SK-N-SH (cell line): ENCODE measurements around the gene TGM3. TPM values are rescaled to one million over a fixed set of nuclear protein-coding genes. Genes with fewer than 3 reads are reported as not detected.

Experiments used
- CTCF ChIA-PET: fragments of 300-600, 350-600 bp; formaldehyde crosslinking; extraction: SDS; loops from one replicate; lab custom pipeline; 2021; lab: Yijun Ruan, JAX
- POLR2A ChIA-PET: fragments of 350-600 bp; sonication (Branson Sonifier 250); formaldehyde crosslinking; extraction: SDS; loops from one replicate; lab custom pipeline; 2020; ENCODE audit warnings: antibody characterized with exemption, inconsistent platforms; lab: Yijun Ruan, JAX
- DNase-seq: peaks from one replicate; pipeline ENCODE4 v3.0.0; 2012
- H2AFZ ChIP-seq: fragments of 200-600 bp; sonication (generic); 2 replicates; pipeline ENCODE4 v1.8.1; 2016; ENCODE audit warnings: antibody characterized with exemption, mild to moderate bottlenecking, low read depth
- H3F3A ChIP-seq: fragments of 200-600 bp; sonication (generic); replicated peaks from 2 replicates; pipeline ENCODE3; 2016; ENCODE audit warnings: antibody characterized with exemption, mild to moderate bottlenecking; ENCODE audit not compliant: insufficient read depth
- H3K27ac ChIP-seq, 2 experiments: fragments of 200-500 bp in 1 of 2; fragments of 200-600 bp in 1 of 2; sonication (Bioruptor generic) in 1 of 2; sonication (generic), shearing (Covaris generic) in 1 of 2; 2 replicates each; pipeline versions ENCODE4 v1.5.1 to v1.6.1; 2014 to 2016; ENCODE audit warnings: low read depth in 2 of 2, inconsistent platforms in 1 of 2, low read length in 1 of 2, mild to moderate bottlenecking in 1 of 2, mixed read lengths in 1 of 2
- H3K27me3 ChIP-seq: fragments of 200-600 bp; sonication (generic), shearing (Covaris generic); 2 replicates; pipeline ENCODE4 v1.6.1; 2016; ENCODE audit warnings: mixed run types; ENCODE audit not compliant: insufficient read depth
- H3K36me3 ChIP-seq, 2 experiments: fragments of 200-500 bp in 1 of 2; fragments of 200-600 bp in 1 of 2; sonication (Bioruptor generic) in 1 of 2; sonication (generic) in 1 of 2; replicated peaks in 1 of 2; 2 replicates each; pipeline versions ENCODE3 to v1.5.1; 2014 to 2016; ENCODE audit warnings: low read length in 1 of 2, mild to moderate bottlenecking in 1 of 2; ENCODE audit not compliant: insufficient read depth in 2 of 2, control insufficient read depth in 1 of 2
- H3K4me1 ChIP-seq, 2 experiments: fragments of 200-500 bp in 1 of 2; fragments of 200-600 bp in 1 of 2; sonication (Bioruptor generic) in 1 of 2; sonication (generic), shearing (Covaris generic) in 1 of 2; 2 replicates each; pipeline versions ENCODE4 v1.5.1 to v1.6.1; 2014 to 2016; ENCODE audit warnings: low read depth in 1 of 2, low read length in 1 of 2, mixed run types in 1 of 2; ENCODE audit not compliant: insufficient read depth in 2 of 2, control insufficient read depth in 1 of 2
- H3K4me2 ChIP-seq: fragments of 200-600 bp; sonication (generic), shearing (Covaris generic); 2 replicates; pipeline ENCODE4 v1.6.1; 2017; ENCODE audit warnings: mixed run types
- H3K4me3 ChIP-seq, 2 experiments: fragments of 200-500 bp in 1 of 2; fragments of 200-600 bp in 1 of 2; sonication (Bioruptor generic) in 1 of 2; sonication (generic), shearing (Covaris generic) in 1 of 2; 2 replicates each; pipeline versions ENCODE4 v1.5.1 to v1.8.1; 2014 to 2016; ENCODE audit warnings: low read depth in 2 of 2, inconsistent platforms in 1 of 2, low read length in 1 of 2, mild to moderate bottlenecking in 1 of 2, mixed read lengths in 1 of 2, moderate library complexity in 1 of 2
- H3K79me2 ChIP-seq: fragments of 200-600 bp; sonication (generic); 2 replicates; pipeline ENCODE4 v1.8.1; 2017; ENCODE audit warnings: mild to moderate bottlenecking; ENCODE audit not compliant: insufficient read depth
- H3K9ac ChIP-seq: fragments of 200-600 bp; sonication (generic); 2 replicates; pipeline ENCODE4 v1.6.1; 2017; ENCODE audit warnings: mixed run types
- H3K9me2 ChIP-seq: fragments of 200-600 bp; sonication (generic); 2 replicates; pipeline ENCODE4 v1.6.1; 2017; ENCODE audit warnings: mixed run types
- H3K9me3 ChIP-seq: fragments of 200-600 bp; sonication (generic); 2 replicates; pipeline ENCODE4 v1.6.1; 2017; ENCODE audit warnings: mixed run types, mild to moderate bottlenecking, moderate library complexity
- H4K20me1 ChIP-seq: fragments of 200-600 bp; sonication (generic); 2 replicates; pipeline ENCODE4 v1.6.1; 2017; ENCODE audit warnings: mild to moderate bottlenecking, mixed run types; ENCODE audit not compliant: insufficient read depth
- CHD2 ChIP-seq: fragments of 150-350 bp; IDR thresholded peaks from 2 replicates; pipeline ENCODE4 v1.6.1; 2018; ENCODE audit warnings: low read length; ENCODE audit not compliant: partially characterized antibody
- EP300 ChIP-seq, 2 experiments: IDR thresholded peaks; 2 replicates each; pipeline versions ENCODE4 v1.4.0 to v1.6.1; 2012; ENCODE audit warnings: borderline replicate concordance in 1 of 2, low read depth in 1 of 2, low read length in 1 of 2
- FOSL2 ChIP-seq: IDR thresholded peaks from 2 replicates; pipeline ENCODE4 v1.4.0; 2012; ENCODE audit warnings: low read depth, mild to moderate bottlenecking, moderate library complexity, borderline replicate concordance
- FOXJ3 ChIP-seq: sonication (generic); formaldehyde crosslinking; IDR thresholded peaks from 2 replicates; pipeline ENCODE4 v1.5.1; 2020; ENCODE audit warnings: mild to moderate bottlenecking, missing genetic modification reagents
- GABPA ChIP-seq: IDR thresholded peaks from 2 replicates; pipeline ENCODE4 v1.4.0; 2012; ENCODE audit warnings: low read depth, mild to moderate bottlenecking
- GATA2 ChIP-seq: sonication (generic); formaldehyde crosslinking; IDR thresholded peaks from 2 replicates; pipeline ENCODE4 v1.5.0; 2020; ENCODE audit warnings: mild to moderate bottlenecking, missing genetic modification reagents
- MEF2A ChIP-seq: IDR thresholded peaks from 2 replicates; pipeline ENCODE4 v1.4.0; 2012; ENCODE audit warnings: low read depth, borderline replicate concordance
- MXI1 ChIP-seq: IDR thresholded peaks from 2 replicates; pipeline ENCODE4 v1.6.1; 2012; ENCODE audit warnings: mild to moderate bottlenecking, low read depth, low read length, improper control_type of control experiment
- NFIC ChIP-seq: IDR thresholded peaks from 2 replicates; pipeline ENCODE4 v1.4.0; 2012; ENCODE audit warnings: borderline replicate concordance
- NRF1 ChIP-seq: IDR thresholded peaks from 2 replicates; pipeline ENCODE4 v1.6.1; 2012; ENCODE audit warnings: low read depth, mild to moderate bottlenecking, low read length
- RAD21 ChIP-seq: IDR thresholded peaks from 2 replicates; pipeline ENCODE4 v1.6.1; 2012; ENCODE audit warnings: mild to moderate bottlenecking, low read length
- RCOR1 ChIP-seq: fragments of 150-350 bp; IDR thresholded peaks from 2 replicates; pipeline ENCODE4 v1.6.1; 2017; ENCODE audit warnings: antibody characterized with exemption, low read length
- REST ChIP-seq: IDR thresholded peaks from 2 replicates; pipeline ENCODE4 v1.6.1; 2012; ENCODE audit warnings: mild to moderate bottlenecking, low read depth, low read length, moderate library complexity
- RFX5 ChIP-seq: IDR thresholded peaks from 2 replicates; pipeline ENCODE4 v1.6.1; 2012; ENCODE audit warnings: mild to moderate bottlenecking, improper control_type of control experiment, low read length
- RXRA ChIP-seq: IDR thresholded peaks from 2 replicates; pipeline ENCODE4 v1.4.0; 2012; ENCODE audit warnings: low read depth, mild to moderate bottlenecking, borderline replicate concordance
- SMC3 ChIP-seq: IDR thresholded peaks from 2 replicates; pipeline ENCODE4 v1.6.1; 2012; ENCODE audit warnings: low read depth, low read length, improper control_type of control experiment
- TAF1 ChIP-seq: IDR thresholded peaks from 2 replicates; pipeline ENCODE4 v1.6.1; 2012; ENCODE audit warnings: low read depth, mild to moderate bottlenecking, low read length, moderate library complexity, borderline replicate concordance
- TCF12 ChIP-seq: IDR thresholded peaks from 2 replicates; pipeline ENCODE4 v1.4.0; 2012
- USF2 ChIP-seq: fragments of 150-350 bp; IDR thresholded peaks from 2 replicates; pipeline ENCODE4 v1.6.1; 2017; ENCODE audit warnings: antibody characterized with exemption, low read length, low read depth, borderline replicate concordance
- YY1 ChIP-seq: IDR thresholded peaks from 2 replicates; pipeline ENCODE4 v1.4.0; 2012; ENCODE audit warnings: low read depth, mild to moderate bottlenecking
- ZBTB33 ChIP-seq: IDR thresholded peaks from 2 replicates; pipeline ENCODE4 v1.4.0; 2012; ENCODE audit warnings: low read depth, borderline replicate concordance
- WGBS: methylation state at CpG from one replicate; pipeline ENCODE4 v1.1.6; 2017; ENCODE audit warnings: low lambda C conversion rate; 5-methylcytosine and 5-hydroxymethylcytosine counted together
- polyA plus RNA-seq, 3 experiments: library from polyadenylated mRNA; depleted of rRNA; stranded (reverse); fragments of >200 nt; gene quantifications; 2 replicates each; pipeline ENCODE4 v1.2.3, GENCODE V29; 2012

The TGM3 gene
- polyA plus RNA-seq, 1 of the 3 experiments (the other 2 are of a cell fraction), result not detected

- TF ChIP-seq USF2 (no peak), TCF12 (no peak), EP300 (IDR thresholded peaks at IDR 0.05; ENCODE audit: borderline replicate concordance in 1 of 2, low read depth in 1 of 2, low read length in 1 of 2) (no peak), NFIC (no peak), RFX5 (no peak), RAD21 (no peak), FOXJ3 (CRISPR knock-in tag) (no peak), GATA2 (CRISPR knock-in tag) (no peak), TAF1 (no peak), ZBTB33 (no peak)
Measured at GRCh38 chr20:2380601-2381000, 84.8 kb downstream of the TGM3 start, which contains the start of gene TGM6 (continued).

GRCh38 chr20:2381303-2381702 lies 85.5 kb downstream of the TGM3 start:
- Histone ChIP-seq H3K79me2 (no peaks in the 10 kb centered on the region), H3K4me1 (peaks cover 0 to 28% of the 10 kb centered on the region in 2 experiments; a peak in 3 of 4 replicates), H3F3A (peaks cover 14% of the 10 kb centered on the region), H3K27ac (no peak overlapping the region), H3K27me3 (no peaks in the 10 kb centered on the region), H4K20me1 (no peaks in the 10 kb centered on the region), H2AFZ (no peak overlapping the region), H3K4me2 (no peak overlapping the region), H3K36me3 (no peaks in the 10 kb centered on the region), H3K4me3 (no peak overlapping the region), H3K9ac (no peak overlapping the region), H3K9me3 (no peaks in the 10 kb centered on the region), H3K9me2 (no peaks in the 10 kb centered on the region)
- DNase-seq, result no peak
- ChIA-PET POLR2A (no interaction called here), CTCF (interaction anchor here (0.9 to 2.0 kb wide), 4 partner anchors 11 to 74 kb away, joined by 3 to 6 read pairs (median 4); no protein-coding TSS in a partner anchor)
- WGBS, result 62% methylated on average over 5 of the region's 7 CpGs
- TF ChIP-seq FOXJ3 (CRISPR knock-in tag) (no peak), RCOR1 (no peak), MEF2A (no peak), NRF1 (no peak), MXI1 (no peak), REST (no peak), FOSL2 (no peak), USF2 (no peak), YY1 (no peak), RAD21 (no peak), ZBTB33 (no peak), NFIC (no peak), CHD2 (no peak), TCF12 (no peak), RXRA (no peak), SMC3 (no peak), GABPA (no peak), RFX5 (no peak)
